Measurements from ENCODE around the gene TOM1. TPM values are rescaled to one million over a fixed set of nuclear protein-coding genes. Genes with fewer than 3 reads are reported as not detected.

Gene TOM1
- total and polyA plus RNA-seq, 12 donors: 51.1 to 72.5 (median 62.6) TPM

DNA sequence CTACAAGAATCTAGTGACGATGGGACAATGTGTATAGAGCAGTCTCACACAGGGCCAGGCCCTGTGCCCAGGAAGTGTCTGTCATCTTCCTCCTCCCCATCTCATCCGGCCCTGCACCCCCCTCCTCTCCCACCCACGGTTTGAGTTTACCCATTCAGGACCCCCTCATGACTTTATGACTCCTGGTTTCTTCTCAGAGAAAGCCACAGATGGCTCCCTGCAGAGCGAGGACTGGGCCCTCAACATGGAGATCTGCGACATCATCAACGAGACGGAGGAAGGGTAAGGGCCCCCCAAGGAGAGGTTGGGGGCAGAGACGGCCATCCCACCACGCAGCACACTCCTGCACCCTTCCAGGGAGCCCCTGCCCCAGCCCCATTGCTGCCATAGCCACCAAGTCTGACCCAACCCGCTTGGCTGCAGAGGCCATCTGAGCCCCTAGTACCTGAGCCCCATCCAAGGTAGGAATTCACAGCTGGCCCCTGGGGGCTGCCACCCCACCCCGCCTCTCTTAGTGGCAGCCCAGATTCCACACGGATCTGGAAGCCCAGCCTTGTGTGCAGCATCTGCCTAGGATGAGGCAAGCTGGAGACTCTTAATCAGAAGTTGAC, 18.1 kb downstream of the TOM1 start:
- no peaks in the 10 kb centered on the region for H3K9me3 ChIP-seq
- H3K4me1 ChIP-seq: peaks cover 12 to 57% (median 36%) of the 10 kb centered on the region in 9 donors
- peaks cover 0 to 85% (median 20%) of the 10 kb centered on the region in 9 donors for H3K36me3 ChIP-seq
- H3K4me3 ChIP-seq: no peak overlapping the region
- H3K27me3 ChIP-seq: no peaks in the 10 kb centered on the region
- H3K27ac ChIP-seq: no peak overlapping the region
- 82 to 85% methylated on average over 12 of the region's 12 CpGs for WGBS, 2 donors
- DNase-seq (no peak), ATAC-seq (no peak)
- TF ChIP-seq, protein P1, sequence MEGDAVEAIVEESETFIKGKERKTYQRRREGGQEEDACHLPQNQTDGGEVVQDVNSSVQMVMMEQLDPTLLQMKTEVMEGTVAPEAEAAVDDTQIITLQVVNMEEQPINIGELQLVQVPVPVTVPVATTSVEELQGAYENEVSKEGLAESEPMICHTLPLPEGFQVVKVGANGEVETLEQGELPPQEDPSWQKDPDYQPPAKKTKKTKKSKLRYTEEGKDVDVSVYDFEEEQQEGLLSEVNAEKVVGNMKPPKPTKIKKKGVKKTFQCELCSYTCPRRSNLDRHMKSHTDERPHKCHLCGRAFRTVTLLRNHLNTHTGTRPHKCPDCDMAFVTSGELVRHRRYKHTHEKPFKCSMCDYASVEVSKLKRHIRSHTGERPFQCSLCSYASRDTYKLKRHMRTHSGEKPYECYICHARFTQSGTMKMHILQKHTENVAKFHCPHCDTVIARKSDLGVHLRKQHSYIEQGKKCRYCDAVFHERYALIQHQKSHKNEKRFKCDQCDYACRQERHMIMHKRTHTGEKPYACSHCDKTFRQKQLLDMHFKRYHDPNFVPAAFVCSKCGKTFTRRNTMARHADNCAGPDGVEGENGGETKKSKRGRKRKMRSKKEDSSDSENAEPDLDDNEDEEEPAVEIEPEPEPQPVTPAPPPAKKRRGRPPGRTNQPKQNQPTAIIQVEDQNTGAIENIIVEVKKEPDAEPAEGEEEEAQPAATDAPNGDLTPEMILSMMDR (IDR thresholded peaks at IDR 0.05): no peak
- intact Hi-C loops (cut with DNase I): no loop called here

DNA sequence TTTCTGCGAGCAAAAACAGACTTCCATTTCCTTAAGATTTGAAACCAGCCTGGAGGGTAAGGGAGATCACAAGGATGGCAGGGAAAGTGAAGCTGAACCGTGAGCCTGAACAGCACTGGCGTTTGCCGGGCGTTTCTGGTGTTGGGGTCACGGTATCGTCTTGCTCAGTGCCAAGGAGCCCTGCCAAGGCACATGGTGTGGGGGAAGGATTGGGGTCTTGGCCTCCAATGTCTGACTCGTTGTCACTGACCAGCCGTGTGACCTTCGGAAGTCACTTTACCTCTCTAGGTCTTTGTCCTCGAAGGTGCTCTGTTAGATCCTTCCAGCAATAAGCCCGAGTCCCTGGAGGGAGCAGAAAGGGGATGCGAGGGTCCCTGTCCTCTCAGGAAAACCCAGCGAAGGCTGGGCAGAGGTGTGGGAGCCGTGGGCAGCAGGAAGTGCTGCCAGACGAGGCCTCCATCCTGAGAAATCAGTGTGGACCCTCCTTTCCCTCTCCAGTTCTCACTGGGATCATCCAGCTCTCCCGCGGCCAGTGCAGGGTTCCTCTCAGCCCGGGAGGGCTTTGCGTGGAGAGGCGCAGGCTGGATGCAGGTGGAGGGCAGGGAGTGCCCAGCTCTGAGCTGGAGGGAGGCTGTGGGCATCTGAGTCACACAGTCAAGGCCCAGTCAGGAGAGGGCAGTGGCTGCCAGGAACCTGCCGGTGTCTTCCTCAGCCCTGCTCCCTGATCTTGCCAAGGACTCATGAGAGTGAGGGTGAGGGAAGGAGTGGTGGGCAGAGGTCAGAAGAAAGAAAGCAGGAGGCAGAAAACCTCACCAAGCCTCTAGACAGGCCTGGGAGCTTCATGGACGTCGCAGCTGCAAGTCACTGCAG, 18.9 kb downstream of the TOM1 start:
- no peak for DNase-seq

DNA sequence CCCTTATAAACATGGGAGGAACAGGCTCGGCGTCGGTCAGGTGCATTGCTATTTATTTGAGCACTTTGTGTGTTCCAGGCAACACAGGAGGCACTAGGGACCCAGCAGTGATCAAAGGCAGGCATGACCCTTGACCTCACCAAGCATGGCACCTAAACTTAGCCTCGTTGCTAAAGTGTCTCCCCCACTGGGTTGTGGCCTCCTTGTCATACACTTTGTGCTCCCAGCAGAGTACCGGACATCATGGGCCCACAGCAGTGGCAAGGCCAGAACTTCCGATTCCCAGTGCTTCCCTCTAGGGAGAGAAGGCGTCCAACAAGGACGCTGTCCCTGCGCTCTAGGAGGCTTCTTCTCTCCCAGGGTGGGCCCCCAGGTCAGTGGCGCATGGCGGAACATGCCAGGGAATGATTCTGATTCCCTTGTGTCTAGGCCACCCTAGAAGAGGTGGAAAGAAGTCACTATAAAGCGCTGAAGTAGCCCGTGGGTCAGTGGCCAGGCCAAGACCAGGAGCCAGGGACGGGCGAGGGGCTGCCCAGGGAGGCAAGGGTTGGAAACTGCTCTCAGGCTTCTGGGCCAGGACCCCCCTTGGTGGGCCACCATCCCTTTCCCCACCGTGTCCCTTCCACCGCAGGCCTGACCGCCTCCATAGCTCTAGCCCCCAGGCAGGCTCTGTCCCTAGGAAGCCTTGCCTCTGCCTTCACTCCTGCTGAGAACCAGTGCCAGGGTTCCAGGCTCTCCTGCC, 19.7 kb downstream of the TOM1 start:
- H3K36me3 ChIP-seq: peaks cover 0 to 95% (median 34%) of the 10 kb centered on the region in 9 donors
- no peaks in the 10 kb centered on the region for H3K27me3 ChIP-seq
- intact Hi-C loops (cut with DNase I): no loop called here
- H3K9me3 ChIP-seq: no peaks in the 10 kb centered on the region
- TF ChIP-seq, protein P1 (IDR thresholded peaks at IDR 0.05): no peak
- no peak overlapping the region for H3K27ac ChIP-seq
- no peak for DNase-seq
- no peak overlapping the region for H3K4me3 ChIP-seq
- ATAC-seq: no peak
- H3K4me1 ChIP-seq: peaks cover 4 to 41% (median 23%) of the 10 kb centered on the region in 9 donors
- 91 to 93% methylated on average over 18 of the region's 18 CpGs for WGBS, 2 donors

More for the DNA sequence above, 18.9 kb downstream of the TOM1 start:
- no peak for ATAC-seq
- 88 to 90% methylated on average over 24 of the region's 24 CpGs for WGBS, 2 donors
- Histone ChIP-seq H3K27ac (no peak overlapping the region), H3K4me3 (no peak overlapping the region), H3K9me3 (no peaks in the 10 kb centered on the region), H3K4me1 (peaks cover 9 to 49% (median 29%) of the 10 kb centered on the region in 9 donors), H3K36me3 (peaks cover 0 to 93% (median 25%) of the 10 kb centered on the region in 9 donors), H3K27me3 (no peaks in the 10 kb centered on the region)
- TF ChIP-seq, protein P1 (IDR thresholded peaks at IDR 0.05): no peak
- intact Hi-C loops (cut with DNase I): no loop called here

DNA sequence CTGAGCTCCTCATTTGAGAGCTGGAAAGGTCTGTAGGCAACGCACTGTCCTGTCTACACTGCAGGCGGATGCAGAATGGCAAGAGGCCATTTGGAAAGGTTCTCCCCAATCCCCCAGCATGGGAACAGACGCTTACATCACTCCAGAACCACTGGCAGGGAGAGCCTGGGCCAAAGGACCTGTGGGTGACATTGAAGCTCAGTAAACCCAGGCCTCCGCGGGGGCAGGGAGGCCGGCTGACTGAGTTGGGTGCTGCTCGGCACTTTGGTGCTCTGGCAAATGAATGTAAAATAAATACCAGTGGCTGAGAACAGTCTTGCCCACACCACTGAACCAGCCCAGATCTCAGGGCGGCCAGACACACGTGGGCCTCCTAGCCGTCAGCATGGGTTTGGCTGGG, 22.4 kb downstream of the TOM1 start:
- peak overlapping the region in 8 of 10 donors; percentile 3 to 71 (median 52) for H3K27ac ChIP-seq
- ATAC-seq: peak; percentile 49 to 87 (median 72)
- H3K9me3 ChIP-seq: no peaks in the 10 kb centered on the region
- no peak overlapping the region for H3K4me3 ChIP-seq
- no peaks in the 10 kb centered on the region for H3K27me3 ChIP-seq
- peak; percentile 50 to 57 for DNase-seq
- TF ChIP-seq, protein P1 (IDR thresholded peaks at IDR 0.05): no peak
- WGBS, 2 donors: 63 to 72% methylated on average over 10 of the region's 10 CpGs
- peaks cover 0 to 15% (median 5%) of the 10 kb centered on the region in 9 donors for H3K4me1 ChIP-seq
- intact Hi-C loops (cut with DNase I): no loop called here
- H3K36me3 ChIP-seq: peaks cover 0 to 100% (median 61%) of the 10 kb centered on the region in 9 donors
